ENCODE measurements around the gene MORC1.

MORC1 gene

GRCh38 chr3:108953700-108954099 lies 164.2 kb downstream of the MORC1 start, which contains the start of gene GUCA1C:
GUCA1C (minus strand) TSS chr3:108953879; CDS start chr3:108953762, 117 bp downstream.
- H3F3A ChIP-seq (ENCODE audit: low read depth), result no peaks in the 10 kb centered on the region
- no peak within 1 kb of the TSS for H3K4me2 ChIP-seq (ENCODE audit: low read depth, low read length, poor library complexity, severe bottlenecking)
- TF ChIP-seq, protein P1, sequence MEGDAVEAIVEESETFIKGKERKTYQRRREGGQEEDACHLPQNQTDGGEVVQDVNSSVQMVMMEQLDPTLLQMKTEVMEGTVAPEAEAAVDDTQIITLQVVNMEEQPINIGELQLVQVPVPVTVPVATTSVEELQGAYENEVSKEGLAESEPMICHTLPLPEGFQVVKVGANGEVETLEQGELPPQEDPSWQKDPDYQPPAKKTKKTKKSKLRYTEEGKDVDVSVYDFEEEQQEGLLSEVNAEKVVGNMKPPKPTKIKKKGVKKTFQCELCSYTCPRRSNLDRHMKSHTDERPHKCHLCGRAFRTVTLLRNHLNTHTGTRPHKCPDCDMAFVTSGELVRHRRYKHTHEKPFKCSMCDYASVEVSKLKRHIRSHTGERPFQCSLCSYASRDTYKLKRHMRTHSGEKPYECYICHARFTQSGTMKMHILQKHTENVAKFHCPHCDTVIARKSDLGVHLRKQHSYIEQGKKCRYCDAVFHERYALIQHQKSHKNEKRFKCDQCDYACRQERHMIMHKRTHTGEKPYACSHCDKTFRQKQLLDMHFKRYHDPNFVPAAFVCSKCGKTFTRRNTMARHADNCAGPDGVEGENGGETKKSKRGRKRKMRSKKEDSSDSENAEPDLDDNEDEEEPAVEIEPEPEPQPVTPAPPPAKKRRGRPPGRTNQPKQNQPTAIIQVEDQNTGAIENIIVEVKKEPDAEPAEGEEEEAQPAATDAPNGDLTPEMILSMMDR (conservative IDR thresholded peaks at IDR 0.05; ENCODE audit: low read length), result no peak
- no peak for TF ChIP-seq EZH2phosphoT487 (IDR thresholded peaks at IDR 0.05; ENCODE audit: borderline replicate concordance)
- H3K27me3 ChIP-seq (ENCODE audit: insufficient read depth, low read length, poor library complexity, severe bottlenecking), result no peaks in the 10 kb centered on the region
- H4K20me1 ChIP-seq (ENCODE audit: insufficient read depth, low read length, poor library complexity, severe bottlenecking), result no peaks in the 10 kb centered on the region
- H3K9me2 ChIP-seq (replicated peaks; ENCODE audit: low read depth, low read length), result no peaks in the 10 kb centered on the region
- H3K4me3 ChIP-seq (ENCODE audit: low read length, poor library complexity, severe bottlenecking), result no peak within 1 kb of the TSS
- no peaks in the 10 kb centered on the region for H3K4me1 ChIP-seq (ENCODE audit: insufficient read depth, low read length, poor library complexity, severe bottlenecking)
- no peaks in the 10 kb centered on the region for H3K79me2 ChIP-seq (ENCODE audit: insufficient read depth, low read length)
- H3K9ac ChIP-seq (ENCODE audit: low read depth, low read length, poor library complexity, severe bottlenecking), result no peak within 1 kb of the TSS
- H3K36me3 ChIP-seq (ENCODE audit: insufficient read depth, low read length), result no peaks in the 10 kb centered on the region
- no peaks in the 10 kb centered on the region for H3K9me3 ChIP-seq (ENCODE audit: insufficient read depth, low read depth, low read length)
- no peak within 1 kb of the TSS for H2AFZ ChIP-seq (ENCODE audit: low read length)

DNA sequence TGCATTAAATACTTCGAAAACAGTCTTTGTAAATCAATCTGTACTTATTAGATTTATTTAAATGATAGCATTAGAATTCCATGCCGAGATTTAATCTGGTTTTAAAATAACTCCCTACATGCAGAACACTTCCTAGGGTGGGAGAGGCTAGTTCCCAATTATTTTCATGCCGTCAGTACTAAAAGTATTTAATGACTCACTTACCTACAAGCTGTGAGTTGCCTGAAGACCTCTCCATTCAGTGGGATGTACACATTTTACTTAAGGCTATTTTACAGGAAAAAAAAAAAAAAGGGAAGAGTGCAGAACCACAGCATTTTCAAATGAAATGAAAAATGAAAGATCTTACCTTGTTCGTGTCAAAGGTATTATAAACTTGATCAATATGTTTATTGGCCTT lies 164.7 kb downstream of the MORC1 start:
- H3K9ac ChIP-seq (ENCODE audit: low read depth, low read length, poor library complexity, severe bottlenecking), result no peak overlapping the region
- H3K4me2 ChIP-seq (ENCODE audit: low read depth, low read length, poor library complexity, severe bottlenecking), result no peak overlapping the region
- H3K4me3 ChIP-seq (ENCODE audit: low read length, poor library complexity, severe bottlenecking), result no peak overlapping the region
- no peak overlapping the region for H2AFZ ChIP-seq (ENCODE audit: low read length)
- H4K20me1 ChIP-seq (ENCODE audit: insufficient read depth, low read length, poor library complexity, severe bottlenecking), result no peaks in the 10 kb centered on the region
- H3K36me3 ChIP-seq (ENCODE audit: insufficient read depth, low read length), result no peaks in the 10 kb centered on the region
- TF ChIP-seq, protein P1 (conservative IDR thresholded peaks at IDR 0.05; ENCODE audit: low read length), result no peak
- TF ChIP-seq EZH2phosphoT487 (IDR thresholded peaks at IDR 0.05; ENCODE audit: borderline replicate concordance), result no peak
- H3K9me2 ChIP-seq (replicated peaks; ENCODE audit: low read depth, low read length), result no peaks in the 10 kb centered on the region
- no peaks in the 10 kb centered on the region for H3K27me3 ChIP-seq (ENCODE audit: insufficient read depth, low read length, poor library complexity, severe bottlenecking)
- H3K4me1 ChIP-seq (ENCODE audit: insufficient read depth, low read length, poor library complexity, severe bottlenecking), result no peaks in the 10 kb centered on the region
- no peaks in the 10 kb centered on the region for H3K9me3 ChIP-seq (ENCODE audit: insufficient read depth, low read depth, low read length)
- H3K79me2 ChIP-seq (ENCODE audit: insufficient read depth, low read length), result no peaks in the 10 kb centered on the region
- no peaks in the 10 kb centered on the region for H3F3A ChIP-seq (ENCODE audit: low read depth)

DNA sequence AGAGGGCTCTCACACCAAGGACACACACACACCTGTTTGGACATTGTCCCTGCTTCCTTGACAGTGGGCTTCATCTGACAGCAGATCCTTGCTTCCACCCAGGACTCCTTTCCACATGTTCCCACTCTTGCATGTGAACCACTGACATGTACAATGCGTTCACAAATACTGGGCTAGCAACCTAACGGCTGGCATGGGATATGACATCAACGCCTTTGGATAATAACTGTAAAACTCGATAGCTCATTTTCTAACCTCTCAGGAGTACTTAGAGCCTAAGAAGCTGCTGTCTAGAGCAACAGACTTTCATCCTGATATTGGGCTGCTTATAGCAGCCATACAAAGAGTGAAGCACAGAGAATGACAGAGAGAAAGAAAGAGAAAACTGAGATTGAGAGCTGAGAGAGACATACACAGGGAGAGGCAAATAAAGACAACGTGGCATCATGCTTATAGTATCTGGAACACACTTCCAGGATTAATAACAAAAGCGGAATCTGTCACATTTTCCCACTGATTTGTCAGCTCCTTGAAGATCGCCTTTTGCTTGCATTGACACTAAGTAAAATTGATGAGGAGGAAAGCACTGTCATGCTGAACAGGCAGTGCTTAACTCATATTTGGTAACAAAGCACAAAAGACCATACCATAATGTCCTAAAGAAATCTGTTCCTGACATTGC lies 166.0 kb downstream of the MORC1 start:
- Histone ChIP-seq H3K9me3 (ENCODE audit: insufficient read depth, low read depth, low read length) (no peaks in the 10 kb centered on the region), H3K9ac (ENCODE audit: low read depth, low read length, poor library complexity, severe bottlenecking) (no peak overlapping the region), H3K4me3 (ENCODE audit: low read length, poor library complexity, severe bottlenecking) (no peak overlapping the region), H3K36me3 (ENCODE audit: insufficient read depth, low read length) (no peaks in the 10 kb centered on the region), H3F3A (ENCODE audit: low read depth) (no peaks in the 10 kb centered on the region), H3K27me3 (ENCODE audit: insufficient read depth, low read length, poor library complexity, severe bottlenecking) (no peaks in the 10 kb centered on the region), H3K79me2 (ENCODE audit: insufficient read depth, low read length) (no peaks in the 10 kb centered on the region), H3K9me2 (replicated peaks; ENCODE audit: low read depth, low read length) (no peaks in the 10 kb centered on the region), H2AFZ (ENCODE audit: low read length) (no peak overlapping the region), H4K20me1 (ENCODE audit: insufficient read depth, low read length, poor library complexity, severe bottlenecking) (no peaks in the 10 kb centered on the region), H3K4me2 (ENCODE audit: low read depth, low read length, poor library complexity, severe bottlenecking) (no peak overlapping the region), H3K4me1 (ENCODE audit: insufficient read depth, low read length, poor library complexity, severe bottlenecking) (no peaks in the 10 kb centered on the region)
- TF ChIP-seq, protein P1 (conservative IDR thresholded peaks at IDR 0.05; ENCODE audit: low read length), result no peak
- TF ChIP-seq EZH2phosphoT487 (IDR thresholded peaks at IDR 0.05; ENCODE audit: borderline replicate concordance), result no peak
